Hepatocyte (in vitro differentiated cells): ENCODE data around the gene THUMPD1.

Source experiments
- EZH2 ChIP-seq: fragments of 200-600 bp; sonication (generic); IDR thresholded peaks from 2 replicates; pipeline ENCODE4 v1.6.1; 2016; ENCODE audit warnings: antibody characterized with exemption, mild to moderate bottlenecking, borderline replicate concordance
- TF ChIP-seq, protein P1 (sequence below): fragments of 200-600 bp; sonication (generic); IDR thresholded peaks from 2 replicates; pipeline ENCODE4 v1.5.1; 2016; ENCODE audit warnings: antibody characterized with exemption, mild to moderate bottlenecking; ENCODE audit not compliant: poor library complexity

DNA sequence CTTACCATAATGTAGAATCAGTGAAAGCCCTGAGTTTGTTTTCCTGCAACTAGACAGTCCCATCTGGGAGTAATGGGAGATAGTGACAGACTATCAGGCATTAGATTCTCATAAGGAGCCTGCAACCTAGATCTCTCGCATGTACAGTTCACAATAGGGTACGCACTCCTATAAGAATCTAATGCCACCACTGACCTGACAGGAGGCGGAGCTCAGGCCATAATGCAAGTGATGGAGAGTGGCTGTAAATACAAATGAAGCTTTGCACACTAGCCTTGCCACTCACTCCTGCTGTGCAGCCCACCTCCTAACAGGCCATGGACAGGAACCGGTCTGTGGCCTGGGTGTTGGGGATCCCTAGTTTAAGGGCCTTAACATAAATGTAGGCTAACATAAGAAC lies 21.4 kb downstream of the THUMPD1 start:
- TF ChIP-seq, protein P1, sequence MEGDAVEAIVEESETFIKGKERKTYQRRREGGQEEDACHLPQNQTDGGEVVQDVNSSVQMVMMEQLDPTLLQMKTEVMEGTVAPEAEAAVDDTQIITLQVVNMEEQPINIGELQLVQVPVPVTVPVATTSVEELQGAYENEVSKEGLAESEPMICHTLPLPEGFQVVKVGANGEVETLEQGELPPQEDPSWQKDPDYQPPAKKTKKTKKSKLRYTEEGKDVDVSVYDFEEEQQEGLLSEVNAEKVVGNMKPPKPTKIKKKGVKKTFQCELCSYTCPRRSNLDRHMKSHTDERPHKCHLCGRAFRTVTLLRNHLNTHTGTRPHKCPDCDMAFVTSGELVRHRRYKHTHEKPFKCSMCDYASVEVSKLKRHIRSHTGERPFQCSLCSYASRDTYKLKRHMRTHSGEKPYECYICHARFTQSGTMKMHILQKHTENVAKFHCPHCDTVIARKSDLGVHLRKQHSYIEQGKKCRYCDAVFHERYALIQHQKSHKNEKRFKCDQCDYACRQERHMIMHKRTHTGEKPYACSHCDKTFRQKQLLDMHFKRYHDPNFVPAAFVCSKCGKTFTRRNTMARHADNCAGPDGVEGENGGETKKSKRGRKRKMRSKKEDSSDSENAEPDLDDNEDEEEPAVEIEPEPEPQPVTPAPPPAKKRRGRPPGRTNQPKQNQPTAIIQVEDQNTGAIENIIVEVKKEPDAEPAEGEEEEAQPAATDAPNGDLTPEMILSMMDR, result no peak
- no peak for TF ChIP-seq EZH2
